Measurements from ENCODE around the gene ROR1. TPM values are rescaled to one million over a fixed set of nuclear protein-coding genes. Genes with fewer than 3 reads are reported as not detected.

The ROR1 gene
- total RNA-seq, 1 donor from 2014 or later, result 0.26 TPM

DNA sequence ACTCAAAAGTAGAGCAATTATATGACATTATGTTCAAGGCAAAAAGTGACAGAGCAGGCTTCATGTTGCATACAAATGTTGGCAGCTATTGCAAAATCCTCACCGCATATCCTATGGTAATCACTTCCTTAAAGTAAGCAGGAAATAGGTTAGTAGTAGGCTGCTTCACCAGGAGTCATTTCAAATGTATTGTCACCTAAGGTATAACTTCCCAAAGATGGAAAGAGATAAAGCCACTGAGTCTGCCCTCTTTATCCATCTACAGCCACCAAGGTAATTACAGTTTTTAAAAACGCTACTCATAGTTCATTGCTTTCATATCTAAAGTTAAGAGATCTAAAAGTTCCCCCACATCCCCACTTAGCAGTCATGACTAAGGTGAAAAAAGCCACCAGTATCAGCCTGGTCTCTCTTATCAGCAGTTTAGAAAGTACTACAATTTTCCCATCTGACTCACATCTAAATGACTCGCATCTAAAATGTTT is 398.0 kb downstream of the ROR1 start:
- H3K27me3 ChIP-seq (ENCODE audit: control insufficient read depth, insufficient read depth, low read length), result no peaks in the 10 kb centered on the region
- DNase-seq (ENCODE audit: low read depth) (peak; percentile 77), FAIRE-seq (no peak)
- TF ChIP-seq, protein P1, sequence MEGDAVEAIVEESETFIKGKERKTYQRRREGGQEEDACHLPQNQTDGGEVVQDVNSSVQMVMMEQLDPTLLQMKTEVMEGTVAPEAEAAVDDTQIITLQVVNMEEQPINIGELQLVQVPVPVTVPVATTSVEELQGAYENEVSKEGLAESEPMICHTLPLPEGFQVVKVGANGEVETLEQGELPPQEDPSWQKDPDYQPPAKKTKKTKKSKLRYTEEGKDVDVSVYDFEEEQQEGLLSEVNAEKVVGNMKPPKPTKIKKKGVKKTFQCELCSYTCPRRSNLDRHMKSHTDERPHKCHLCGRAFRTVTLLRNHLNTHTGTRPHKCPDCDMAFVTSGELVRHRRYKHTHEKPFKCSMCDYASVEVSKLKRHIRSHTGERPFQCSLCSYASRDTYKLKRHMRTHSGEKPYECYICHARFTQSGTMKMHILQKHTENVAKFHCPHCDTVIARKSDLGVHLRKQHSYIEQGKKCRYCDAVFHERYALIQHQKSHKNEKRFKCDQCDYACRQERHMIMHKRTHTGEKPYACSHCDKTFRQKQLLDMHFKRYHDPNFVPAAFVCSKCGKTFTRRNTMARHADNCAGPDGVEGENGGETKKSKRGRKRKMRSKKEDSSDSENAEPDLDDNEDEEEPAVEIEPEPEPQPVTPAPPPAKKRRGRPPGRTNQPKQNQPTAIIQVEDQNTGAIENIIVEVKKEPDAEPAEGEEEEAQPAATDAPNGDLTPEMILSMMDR (IDR thresholded peaks at IDR 0.05; ENCODE audit: insufficient read depth, low read length, severe bottlenecking), result no peak
- no peaks in the 10 kb centered on the region for H3K36me3 ChIP-seq (ENCODE audit: control insufficient read depth, insufficient read depth, low read length)
- H3K4me3 ChIP-seq (ENCODE audit: low read depth, low read length), result no peak overlapping the region

DNA sequence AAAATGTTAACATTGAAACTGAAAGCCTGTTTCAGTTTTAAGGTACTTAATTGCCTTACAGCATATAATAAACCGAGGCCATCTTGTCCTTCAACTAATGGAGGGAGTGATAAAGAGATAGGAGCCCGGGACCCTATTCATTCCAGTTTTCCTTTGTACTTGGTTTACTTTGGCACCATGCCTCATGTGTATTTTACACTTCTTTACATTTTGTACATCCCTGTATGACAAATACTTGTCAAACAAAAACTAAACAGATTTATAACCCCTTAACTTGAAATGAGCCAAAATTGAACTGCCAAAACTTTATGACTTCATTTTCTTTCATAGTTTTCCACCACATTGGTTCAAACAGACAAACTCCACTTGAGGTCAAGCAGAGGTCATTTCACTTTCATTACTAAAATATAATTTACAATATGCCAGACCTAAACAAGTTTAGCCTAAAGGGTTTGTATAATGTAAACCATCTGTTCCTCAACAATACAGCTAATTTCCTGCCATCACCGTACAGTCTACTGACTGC is 398.7 kb downstream of the ROR1 start:
- TF ChIP-seq, protein P1 (IDR thresholded peaks at IDR 0.05; ENCODE audit: insufficient read depth, low read length, severe bottlenecking), result no peak
- DNase-seq (ENCODE audit: low read depth) (peak; percentile 35), FAIRE-seq (no peak)
- H3K4me3 ChIP-seq (ENCODE audit: low read depth, low read length), result no peak overlapping the region
- no peaks in the 10 kb centered on the region for H3K27me3 ChIP-seq (ENCODE audit: control insufficient read depth, insufficient read depth, low read length)
- H3K36me3 ChIP-seq (ENCODE audit: control insufficient read depth, insufficient read depth, low read length), result no peaks in the 10 kb centered on the region

- no peak for FAIRE-seq
- Histone ChIP-seq H3K27me3 (ENCODE audit: control insufficient read depth, insufficient read depth, low read length) (no peaks in the 10 kb centered on the region), H3K4me3 (ENCODE audit: low read depth, low read length) (no peak overlapping the region), H3K36me3 (ENCODE audit: control insufficient read depth, insufficient read depth, low read length) (no peaks in the 10 kb centered on the region)
- TF ChIP-seq, protein P1 (IDR thresholded peaks at IDR 0.05; ENCODE audit: insufficient read depth, low read length, severe bottlenecking), result no peak
- no peak for DNase-seq (ENCODE audit: low read depth)
Measured at GRCh38 chr1:64173336-64173940, 399.6 kb downstream of the ROR1 start.

- no peak for FAIRE-seq
- Histone ChIP-seq H3K27me3 (ENCODE audit: control insufficient read depth, insufficient read depth, low read length) (no peaks in the 10 kb centered on the region), H3K36me3 (ENCODE audit: control insufficient read depth, insufficient read depth, low read length) (no peaks in the 10 kb centered on the region), H3K4me3 (ENCODE audit: low read depth, low read length) (no peak overlapping the region)
- TF ChIP-seq, protein P1 (IDR thresholded peaks at IDR 0.05; ENCODE audit: insufficient read depth, low read length, severe bottlenecking), result no peak
- no peak for DNase-seq (ENCODE audit: low read depth)
Measured at GRCh38 chr1:64175639-64176038, 401.8 kb downstream of the ROR1 start.

GRCh38 chr1:64176659-64177058 is 402.8 kb downstream of the ROR1 start:
- TF ChIP-seq, protein P1 (IDR thresholded peaks at IDR 0.05; ENCODE audit: insufficient read depth, low read length, severe bottlenecking), result no peak
- Histone ChIP-seq H3K4me3 (ENCODE audit: low read depth, low read length) (no peak overlapping the region), H3K27me3 (ENCODE audit: control insufficient read depth, insufficient read depth, low read length) (no peaks in the 10 kb centered on the region), H3K36me3 (ENCODE audit: control insufficient read depth, insufficient read depth, low read length) (no peaks in the 10 kb centered on the region)
- FAIRE-seq (no peak), DNase-seq (ENCODE audit: low read depth) (no peak)

GRCh38 chr1:64179588-64179987 is 405.8 kb downstream of the ROR1 start:
- TF ChIP-seq, protein P1 (IDR thresholded peaks at IDR 0.05; ENCODE audit: insufficient read depth, low read length, severe bottlenecking), result no peak
- FAIRE-seq (no peak), DNase-seq (ENCODE audit: low read depth) (no peak)
- H3K4me3 ChIP-seq (ENCODE audit: low read depth, low read length), result no peak overlapping the region
- H3K27me3 ChIP-seq (ENCODE audit: control insufficient read depth, insufficient read depth, low read length), result no peaks in the 10 kb centered on the region
- H3K36me3 ChIP-seq (ENCODE audit: control insufficient read depth, insufficient read depth, low read length), result no peaks in the 10 kb centered on the region
